Subcutaneous abdominal adipose tissue (tissue), 5 donors: ENCODE measurements around the gene CREB1.
"Not testable (repeated sequence)": the region's sequence is repeated elsewhere in the genome, so short reads cannot be mapped to it uniquely, and the experiment has no call there.

ENCODE experiments used
- H3K27ac ChIP-seq: one replicate; pipeline ENCODE4 v1.7.0; 2013; ENCODE audit warnings: low read depth, mild to moderate bottlenecking, inconsistent platforms, low read length, moderate library complexity
- H3K27me3 ChIP-seq, 5 donors: one replicate each; pipeline ENCODE4 v1.7.0; 2013; ENCODE audit warnings: low read length in 5 of 5, inconsistent platforms in 1 of 5; ENCODE audit not compliant: control insufficient read depth in 5 of 5, insufficient read depth in 4 of 5
- H3K36me3 ChIP-seq, 5 donors: one replicate each; pipeline ENCODE4 v1.7.0; 2013; ENCODE audit warnings: low read length in 5 of 5; ENCODE audit not compliant: control insufficient read depth in 5 of 5, insufficient read depth in 5 of 5
- H3K4me1 ChIP-seq, 5 donors: one replicate each; pipeline ENCODE4 v1.7.0; 2013; ENCODE audit warnings: low read length in 5 of 5, mild to moderate bottlenecking in 3 of 5, moderate library complexity in 1 of 5; ENCODE audit not compliant: control insufficient read depth in 5 of 5, insufficient read depth in 5 of 5
- H3K4me3 ChIP-seq, 5 donors: one replicate each; pipeline ENCODE4 v1.7.0; 2013; ENCODE audit warnings: low read length in 5 of 5, low read depth in 1 of 5
- H3K9ac ChIP-seq, 5 donors: one replicate each; pipeline ENCODE4 v1.7.0; 2013; ENCODE audit warnings: low read length in 5 of 5, mild to moderate bottlenecking in 4 of 5, moderate library complexity in 3 of 5
- H3K9me3 ChIP-seq, 5 donors: one replicate each; pipeline ENCODE4 v1.7.0; 2013; ENCODE audit warnings: low read length in 5 of 5; ENCODE audit not compliant: control insufficient read depth in 5 of 5
- donor health status: healthy.
- donor health status: healthy.
- donor health status: healthy.
- donor health status: healthy.
- donor health status: healthy.

The CREB1 gene

GRCh38 chr2:207490441-207490840 lies 39.3 kb upstream of the CREB1 start:
- Histone ChIP-seq H3K9me3 (no peaks in the 10 kb centered on the region), H3K4me3 (no peak overlapping the region), H3K36me3 (no peaks in the 10 kb centered on the region), H3K27ac (no peak overlapping the region), H3K9ac (no peak overlapping the region), H3K4me1 (no peaks in the 10 kb centered on the region), H3K27me3 (no peaks in the 10 kb centered on the region)

GRCh38 chr2:207491086-207491485 lies 38.7 kb upstream of the CREB1 start:
- Histone ChIP-seq H3K4me3 (no peak overlapping the region), H3K27ac (no peak overlapping the region), H3K27me3 (no peaks in the 10 kb centered on the region), H3K36me3 (no peaks in the 10 kb centered on the region), H3K9ac (no peak overlapping the region), H3K4me1 (no peaks in the 10 kb centered on the region), H3K9me3 (no peaks in the 10 kb centered on the region)

- no peak overlapping the region for H3K4me3 ChIP-seq
- H3K9me3 ChIP-seq = no peaks in the 10 kb centered on the region
Observed at GRCh38 chr2:207491956-207492355, 37.8 kb upstream of the CREB1 start.

GRCh38 chr2:207492461-207492860 lies 37.3 kb upstream of the CREB1 start:
- no peaks in the 10 kb centered on the region for H3K4me1 ChIP-seq
- H3K36me3 ChIP-seq = no peaks in the 10 kb centered on the region
- no peak overlapping the region for H3K4me3 ChIP-seq
- no peaks in the 10 kb centered on the region for H3K9me3 ChIP-seq
- no peaks in the 10 kb centered on the region for H3K27me3 ChIP-seq
- no peak overlapping the region for H3K9ac ChIP-seq
- H3K27ac ChIP-seq = no peak overlapping the region

More at GRCh38 chr2:207491956-207492355, 37.8 kb upstream of the CREB1 start:
- H3K9ac ChIP-seq = no peak overlapping the region
- no peaks in the 10 kb centered on the region for H3K36me3 ChIP-seq
- no peaks in the 10 kb centered on the region for H3K4me1 ChIP-seq
- no peak overlapping the region for H3K27ac ChIP-seq
- no peaks in the 10 kb centered on the region for H3K27me3 ChIP-seq

GRCh38 chr2:207494137-207494536 lies 35.6 kb upstream of the CREB1 start:
- no peaks in the 10 kb centered on the region for H3K9me3 ChIP-seq
- H3K4me1 ChIP-seq = peaks cover 0 to 7% (median 4%) of the 10 kb centered on the region in 5 donors
- H3K9ac ChIP-seq = no peak overlapping the region
- no peak overlapping the region for H3K4me3 ChIP-seq
- H3K27me3 ChIP-seq = no peaks in the 10 kb centered on the region
- no peaks in the 10 kb centered on the region for H3K36me3 ChIP-seq
- H3K27ac ChIP-seq = no peak overlapping the region

- not testable (repeated sequence) for H3K4me3 ChIP-seq, H3K36me3 ChIP-seq, H3K27ac ChIP-seq, H3K9ac ChIP-seq, H3K27me3 ChIP-seq, H3K9me3 ChIP-seq
- H3K4me1 ChIP-seq = peaks cover 0 to 19% (median 4%) of the 10 kb centered on the region in 5 donors
Observed at GRCh38 chr2:207496936-207497335, 32.8 kb upstream of the CREB1 start.

GRCh38 chr2:207497596-207497995 lies 32.2 kb upstream of the CREB1 start:
- Histone ChIP-seq H3K4me3 (no peak overlapping the region), H3K4me1 (peaks cover 0 to 25% (median 9%) of the 10 kb centered on the region in 5 donors), H3K9ac (no peak overlapping the region), H3K27me3 (no peaks in the 10 kb centered on the region), H3K9me3 (no peaks in the 10 kb centered on the region), H3K36me3 (no peaks in the 10 kb centered on the region), H3K27ac (no peak overlapping the region)

GRCh38 chr2:207498427-207498826 lies 31.3 kb upstream of the CREB1 start:
- Histone ChIP-seq H3K27ac (no peak overlapping the region), H3K4me3 (no peak overlapping the region), H3K4me1 (peaks cover 0 to 28% (median 11%) of the 10 kb centered on the region in 5 donors), H3K9ac (no peak overlapping the region), H3K9me3 (no peaks in the 10 kb centered on the region), H3K27me3 (no peaks in the 10 kb centered on the region), H3K36me3 (no peaks in the 10 kb centered on the region)

- no peaks in the 10 kb centered on the region for H3K36me3 ChIP-seq
- H3K27ac ChIP-seq = no peak overlapping the region
- no peaks in the 10 kb centered on the region for H3K9me3 ChIP-seq
- H3K9ac ChIP-seq = no peak overlapping the region
- no peaks in the 10 kb centered on the region for H3K27me3 ChIP-seq
- H3K4me1 ChIP-seq = peaks cover 0 to 34% (median 16%) of the 10 kb centered on the region in 5 donors
- H3K4me3 ChIP-seq = no peak overlapping the region
Observed at GRCh38 chr2:207499114-207499513, 30.6 kb upstream of the CREB1 start.

- H3K27ac ChIP-seq = no peak overlapping the region
- H3K36me3 ChIP-seq = no peaks in the 10 kb centered on the region
- H3K9me3 ChIP-seq = no peaks in the 10 kb centered on the region
- no peak overlapping the region for H3K4me3 ChIP-seq
- no peak overlapping the region for H3K9ac ChIP-seq
- no peaks in the 10 kb centered on the region for H3K27me3 ChIP-seq
- peaks cover 0 to 52% (median 24%) of the 10 kb centered on the region in 5 donors for H3K4me1 ChIP-seq
Observed at GRCh38 chr2:207501802-207502576, 27.8 kb upstream of the CREB1 start.
